Lung microvascular endothelial cell (primary cell): ENCODE results near the gene P3H1. TPM values are rescaled to one million over a fixed set of nuclear protein-coding genes. Genes with fewer than 3 reads are reported as not detected.
A peak's percentile ranks its signal among the peaks of the same experiment; 100 is the strongest.
"Not testable (repeated sequence)": the region's sequence is repeated elsewhere in the genome, so short reads cannot be mapped to it uniquely, and the experiment has no call there.

Experiments
- DNase-seq, 2 donors: peaks; one replicate each; pipeline versions ENCODE4 v3.0.0 to v3.0.0-alpha.2; 2010; ENCODE audit warnings: low read depth in 2 of 2
- total RNA-seq: library from RNA; depleted of rRNA; stranded (reverse); fragments of >200 nt; gene quantifications from 2 replicates; pipeline ENCODE4 v1.2.1, GENCODE V29; 2014

Gene P3H1
- total RNA-seq, 1 donor from 2014 or later = 69.8 TPM

DNA sequence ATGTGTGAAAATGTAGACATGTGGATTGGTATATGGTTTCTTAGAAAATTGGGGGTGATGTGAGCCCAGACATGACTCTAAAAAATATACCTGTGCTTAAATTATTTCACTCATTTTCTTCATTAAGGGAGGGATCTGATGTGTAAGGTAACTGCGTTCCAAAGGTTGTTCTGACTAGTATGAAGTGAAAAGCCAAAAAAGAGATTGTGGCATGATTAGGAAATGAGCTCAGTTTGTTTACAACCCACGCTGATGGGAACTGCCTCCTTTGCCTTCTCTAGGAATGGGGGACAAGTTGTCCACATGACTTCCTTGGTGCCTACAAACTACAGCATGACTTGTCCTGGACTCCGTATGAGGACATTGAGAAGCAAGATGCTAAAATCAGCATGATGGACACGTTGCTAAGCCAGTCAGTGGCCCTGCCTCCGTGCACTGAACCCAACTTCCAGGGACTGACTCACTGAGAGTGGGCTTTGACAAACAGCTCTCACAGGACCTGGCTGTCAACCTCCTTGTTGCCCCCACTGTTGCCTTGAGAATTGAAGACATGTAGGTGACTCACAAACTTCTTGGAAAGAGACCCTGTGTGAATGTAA is 8.2 kb upstream of the P3H1 start:
- DNase-seq = peak in 1 of 2 donors; percentile 15

GRCh38 chr1:42773420-42773819 is 6.6 kb upstream of the P3H1 start:
- DNase-seq = no peak

- DNase-seq = no peak
Observed at GRCh38 chr1:42769811-42770210, 3.0 kb upstream of the P3H1 start.

- DNase-seq = no peak
Observed at GRCh38 chr1:42768172-42768571, 1.3 kb upstream of the P3H1 start.

DNA sequence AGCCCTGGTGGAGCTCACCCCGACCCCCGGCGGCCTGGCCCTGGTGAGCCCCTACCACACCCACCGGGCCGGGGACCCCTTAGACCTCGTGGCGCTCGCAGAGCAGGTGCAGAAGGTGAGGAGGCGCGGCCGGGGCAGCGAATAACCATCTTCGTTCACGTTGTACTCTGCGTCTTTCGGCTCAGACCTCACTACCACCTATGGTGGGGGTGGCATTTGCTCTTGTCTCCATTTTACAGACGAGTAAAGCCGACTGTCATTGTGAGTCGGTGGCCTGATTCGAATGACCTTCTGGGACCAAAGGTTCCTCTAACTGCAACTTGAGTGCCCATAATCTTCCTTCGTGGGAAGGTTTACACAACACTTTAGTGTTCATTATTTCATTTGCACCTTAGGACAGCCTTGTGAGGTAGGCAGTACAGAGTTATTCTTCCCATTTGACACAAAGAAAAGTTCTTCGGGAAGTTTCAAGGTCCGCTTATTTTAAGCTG is 727 bp upstream of the P3H1 start:
- DNase-seq = no peak

GRCh38 chr1:42765832-42766740 is 742 bp downstream of the P3H1 start:
- DNase-seq = peak; percentile 74

DNA sequence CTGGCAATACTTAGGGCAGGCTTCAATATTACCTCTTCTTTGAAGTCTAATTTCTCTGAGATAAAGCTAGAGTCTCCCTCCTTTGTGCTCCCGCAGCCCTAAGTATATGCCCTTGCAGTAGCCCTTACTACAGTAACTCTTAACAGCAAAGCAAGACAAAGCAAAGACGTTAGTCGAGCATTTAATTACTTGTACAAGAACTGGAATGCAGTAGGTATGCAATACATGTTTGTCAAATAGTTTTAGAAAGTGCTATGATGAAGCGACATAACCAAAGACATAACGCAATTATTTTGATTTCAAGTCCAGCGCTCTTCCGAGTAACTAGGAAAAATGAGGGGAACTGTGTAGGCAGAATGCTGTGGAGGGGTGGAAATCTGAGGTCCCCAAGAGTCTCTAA is 1.6 kb downstream of the P3H1 start:
- no peak for DNase-seq

DNA sequence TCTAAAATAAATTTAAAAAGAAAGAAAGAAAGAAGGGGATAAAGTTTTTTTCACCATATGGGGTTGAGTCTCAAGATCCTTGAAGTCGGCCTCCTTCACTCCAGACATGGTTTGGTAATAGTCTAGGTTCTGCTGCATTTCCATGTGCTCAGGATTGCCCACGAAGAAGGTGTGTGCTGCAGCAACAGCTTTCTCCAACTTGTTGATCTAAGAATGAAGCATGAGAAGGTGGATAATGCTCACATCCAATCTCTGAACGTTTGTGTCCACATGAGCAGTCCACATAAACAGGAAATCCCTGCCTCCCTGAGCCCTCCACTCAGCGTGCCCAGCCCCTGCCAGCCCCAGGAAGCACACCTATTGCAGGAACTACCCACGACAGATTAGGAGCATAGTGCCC is 4.6 kb downstream of the P3H1 start:
- DNase-seq = peak in 1 of 2 donors; percentile 27

DNA sequence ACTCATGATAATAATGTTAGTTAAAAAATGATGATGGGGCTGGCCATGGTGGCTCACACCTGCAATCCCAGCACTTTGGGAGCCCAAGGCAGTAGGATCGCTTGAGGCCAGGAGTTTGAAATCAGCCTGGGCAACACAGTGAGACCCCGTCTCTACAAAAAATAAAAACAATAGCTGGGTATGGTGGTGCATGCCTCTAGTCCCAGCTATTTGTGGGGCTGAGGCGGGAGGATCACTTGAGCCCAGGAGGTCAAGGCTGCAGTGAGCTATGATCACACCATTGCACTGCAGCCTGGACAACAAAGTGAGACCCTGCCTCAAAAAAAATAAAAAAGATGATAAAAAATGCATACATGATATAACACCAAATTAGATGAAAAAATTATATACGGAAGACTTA is 5.3 kb downstream of the P3H1 start:
- no peak for DNase-seq

DNA sequence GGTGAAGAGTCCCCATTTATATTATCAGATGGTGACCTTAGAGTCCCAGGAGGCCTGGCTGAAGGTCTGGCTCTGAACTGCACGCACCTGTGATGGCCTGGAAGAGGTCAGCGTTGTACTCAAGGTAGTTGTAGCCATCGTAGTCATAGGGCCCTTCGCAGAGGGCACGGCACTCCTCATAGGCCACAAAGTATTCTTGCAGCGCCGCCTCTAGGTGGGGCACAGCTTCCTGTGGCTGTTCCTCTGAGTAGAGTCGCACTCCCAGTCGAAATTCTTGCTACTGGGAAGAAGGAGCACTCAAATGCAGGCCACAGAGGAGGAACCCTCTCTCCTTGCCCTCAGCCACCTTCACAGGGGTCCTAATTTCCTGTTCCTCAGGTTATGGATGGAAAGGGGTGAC is 7.7 kb downstream of the P3H1 start:
- DNase-seq = no peak

DNA sequence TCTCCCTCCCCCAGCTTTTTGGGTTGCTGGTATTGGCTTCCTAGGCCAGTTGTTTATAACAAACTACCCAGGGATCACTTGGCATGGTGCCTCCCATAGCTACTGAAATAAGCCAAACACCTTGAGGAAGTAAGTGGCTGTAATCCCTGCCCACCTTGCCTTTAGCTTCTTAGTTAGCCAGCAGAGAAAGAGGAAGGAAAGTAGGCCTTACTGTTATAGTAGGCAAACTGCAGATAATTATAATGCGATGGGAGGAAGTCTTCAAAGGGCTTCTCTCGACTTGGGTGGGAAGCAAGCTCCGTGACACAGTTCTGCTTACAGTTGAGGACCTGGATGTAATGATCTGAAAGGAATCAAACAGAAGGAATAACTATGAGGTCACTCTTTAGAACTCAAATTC is 8.2 kb downstream of the P3H1 start:
- DNase-seq = no peak

DNA sequence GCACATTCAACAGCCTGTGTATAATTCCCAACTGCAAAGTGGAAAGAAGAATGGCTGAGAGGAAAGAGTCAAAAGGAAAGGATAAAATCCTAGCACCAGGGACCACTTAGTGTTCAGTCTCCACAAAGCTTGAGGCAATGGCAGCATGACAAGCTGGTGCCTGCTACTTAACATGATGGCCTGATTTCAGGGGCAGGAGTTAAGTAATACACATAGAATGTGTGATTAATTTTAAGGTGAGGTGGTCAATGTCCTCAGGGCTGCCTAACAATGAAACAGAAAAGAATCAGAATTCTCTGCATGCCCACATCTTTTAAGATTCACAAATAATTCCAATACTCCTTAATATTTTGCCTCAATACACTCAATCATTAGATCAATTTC is 8.9 kb downstream of the P3H1 start:
- no peak for DNase-seq

- DNase-seq = peak; percentile 75
Observed at GRCh38 chr1:42756956-42757891, 9.6 kb downstream of the P3H1 start.

DNA sequence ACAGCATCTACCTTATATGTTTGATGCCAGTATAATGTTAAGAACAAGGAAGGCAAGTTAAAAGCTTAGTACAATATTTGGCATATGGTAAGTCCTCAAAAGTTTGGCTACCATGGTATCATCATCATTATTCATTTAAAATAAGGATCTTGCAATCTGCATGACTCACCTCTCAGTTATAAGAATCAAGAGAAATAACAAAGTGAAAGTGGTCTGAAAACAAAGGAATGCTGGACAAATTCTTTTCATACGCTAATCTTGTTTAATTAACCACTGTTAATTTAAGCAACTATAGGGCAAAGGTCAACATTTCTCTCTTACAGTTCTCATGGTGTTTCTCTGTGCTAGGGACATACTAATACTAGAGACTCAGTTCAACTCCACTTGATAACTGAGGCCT is 13.8 kb downstream of the P3H1 start:
- DNase-seq = peak in 1 of 2 donors; percentile 39

GRCh38 chr1:42752284-42752683 is 14.5 kb downstream of the P3H1 start:
- no peak for DNase-seq

DNA sequence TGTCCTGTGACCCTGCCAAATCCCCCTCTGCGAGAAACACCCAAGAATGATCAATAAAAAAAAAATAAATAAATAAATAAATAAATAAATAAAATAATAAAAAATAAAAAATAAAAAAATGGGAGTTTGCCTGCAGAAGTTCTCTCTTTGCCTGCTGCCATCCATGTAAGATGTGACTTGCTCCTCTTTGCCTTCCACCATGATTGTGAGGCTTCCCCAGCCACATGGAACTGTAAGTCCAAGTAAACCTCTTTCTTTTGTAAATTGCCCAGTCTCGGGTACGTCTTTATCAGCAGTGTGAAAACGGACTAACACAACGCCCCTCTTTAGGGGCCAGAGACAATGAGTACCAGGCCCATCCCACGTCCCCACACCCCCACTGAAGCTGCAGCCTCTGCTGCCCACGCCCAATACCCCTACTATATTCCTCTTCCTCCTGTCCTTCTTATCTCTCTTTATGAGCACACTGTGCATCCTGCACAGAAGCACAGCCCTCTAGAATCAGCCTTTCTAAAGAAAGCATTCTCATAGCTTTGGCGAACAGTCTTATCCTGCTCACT is 15.2 kb downstream of the P3H1 start:
- not testable (repeated sequence) for DNase-seq

- DNase-seq = no peak
Observed at GRCh38 chr1:42750041-42750440, 16.8 kb downstream of the P3H1 start.

GRCh38 chr1:42748461-42749410 is 18.1 kb downstream of the P3H1 start:
- no peak for DNase-seq

GRCh38 chr1:42748021-42748420 is 18.8 kb downstream of the P3H1 start:
- DNase-seq = no peak

- DNase-seq = peak; percentile 35 to 59
Observed at GRCh38 chr1:42747125-42747524, 19.7 kb downstream of the P3H1 start.
